HEK293 (cell line): Measurements from ENCODE around the gene HTRA1.

Experiments used
- SCRT1 ChIP-seq: fragments of 450-650 bp; formaldehyde crosslinking; IDR thresholded peaks from 2 replicates; pipeline ENCODE4 v1.5.1; 2016; ENCODE audit warnings: missing biosample characterization, missing genetic modification characterization, borderline replicate concordance
- ZNF302 ChIP-seq: fragments of 450-650 bp; formaldehyde crosslinking; IDR thresholded peaks from 2 replicates; pipeline ENCODE4 v1.5.1; 2016; ENCODE audit warnings: missing biosample characterization, missing genetic modification characterization, low read depth
- ZNF404 ChIP-seq: fragments of 450-650 bp; formaldehyde crosslinking; IDR thresholded peaks from 2 replicates; pipeline ENCODE4 v1.5.1; 2017; ENCODE audit warnings: missing biosample characterization, missing genetic modification characterization
- ZNF670 ChIP-seq: fragments of 450-650 bp; formaldehyde crosslinking; IDR thresholded peaks from 2 replicates; pipeline ENCODE4 v1.5.1; 2016; ENCODE audit warnings: missing biosample characterization, missing genetic modification characterization, low read depth
- ZNF768 ChIP-seq: fragments of 450-650 bp; formaldehyde crosslinking; IDR thresholded peaks from 2 replicates; pipeline ENCODE4 v1.5.1; 2018; ENCODE audit warnings: missing biosample characterization, mild to moderate bottlenecking, missing genetic modification characterization
- TF ChIP-seq, protein P1 (sequence below): fragments of 450-650 bp; formaldehyde crosslinking; IDR thresholded peaks from 2 replicates; pipeline ENCODE4 v1.5.1; 2016; ENCODE audit warnings: missing biosample characterization, missing genetic modification characterization
- TF ChIP-seq, protein P2 (sequence below): fragments of 450-650 bp; formaldehyde crosslinking; IDR thresholded peaks from 2 replicates; pipeline ENCODE4 v1.5.1; 2016; ENCODE audit warnings: missing biosample characterization, missing genetic modification characterization
- TF ChIP-seq, protein P3 (sequence below): fragments of 450-650 bp; formaldehyde crosslinking; IDR thresholded peaks from 2 replicates; pipeline ENCODE4 v1.5.1; 2016; ENCODE audit warnings: missing biosample characterization, missing genetic modification characterization
- TF ChIP-seq, protein P4 (sequence below): fragments of 450-650 bp; formaldehyde crosslinking; IDR thresholded peaks from 2 replicates; pipeline ENCODE4 v1.5.1; 2016; ENCODE audit warnings: missing biosample characterization, missing genetic modification characterization, low read depth
- TF ChIP-seq, protein P5 (sequence below): fragments of 450-650 bp; formaldehyde crosslinking; IDR thresholded peaks from 2 replicates; pipeline ENCODE4 v1.5.1; 2016; ENCODE audit warnings: missing biosample characterization, missing genetic modification characterization

DNA sequence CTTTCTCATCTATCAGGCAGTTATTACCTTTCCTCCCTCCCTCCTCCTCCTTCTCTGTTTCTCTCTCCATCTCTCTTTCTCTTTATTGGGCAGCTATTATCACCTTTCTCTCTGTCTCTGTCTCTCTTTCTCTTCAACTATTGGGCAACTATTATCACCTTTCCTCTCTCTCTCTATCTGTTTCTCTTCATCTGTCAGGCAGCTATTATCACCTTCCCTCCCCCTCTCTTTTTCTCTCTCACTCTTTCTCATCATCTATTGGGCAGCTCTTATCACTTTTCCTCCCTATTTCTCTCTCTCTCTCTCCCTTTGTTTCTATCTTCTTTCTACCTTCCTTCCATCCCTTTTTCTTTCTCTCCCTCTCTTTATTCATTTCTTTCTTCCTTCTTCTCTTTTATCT is 100.4 kb downstream of the HTRA1 start:
- no peak for TF ChIP-seq ZNF768 (tag by site-specific recombination)
- TF ChIP-seq, protein P1, sequence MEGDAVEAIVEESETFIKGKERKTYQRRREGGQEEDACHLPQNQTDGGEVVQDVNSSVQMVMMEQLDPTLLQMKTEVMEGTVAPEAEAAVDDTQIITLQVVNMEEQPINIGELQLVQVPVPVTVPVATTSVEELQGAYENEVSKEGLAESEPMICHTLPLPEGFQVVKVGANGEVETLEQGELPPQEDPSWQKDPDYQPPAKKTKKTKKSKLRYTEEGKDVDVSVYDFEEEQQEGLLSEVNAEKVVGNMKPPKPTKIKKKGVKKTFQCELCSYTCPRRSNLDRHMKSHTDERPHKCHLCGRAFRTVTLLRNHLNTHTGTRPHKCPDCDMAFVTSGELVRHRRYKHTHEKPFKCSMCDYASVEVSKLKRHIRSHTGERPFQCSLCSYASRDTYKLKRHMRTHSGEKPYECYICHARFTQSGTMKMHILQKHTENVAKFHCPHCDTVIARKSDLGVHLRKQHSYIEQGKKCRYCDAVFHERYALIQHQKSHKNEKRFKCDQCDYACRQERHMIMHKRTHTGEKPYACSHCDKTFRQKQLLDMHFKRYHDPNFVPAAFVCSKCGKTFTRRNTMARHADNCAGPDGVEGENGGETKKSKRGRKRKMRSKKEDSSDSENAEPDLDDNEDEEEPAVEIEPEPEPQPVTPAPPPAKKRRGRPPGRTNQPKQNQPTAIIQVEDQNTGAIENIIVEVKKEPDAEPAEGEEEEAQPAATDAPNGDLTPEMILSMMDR = no peak
- TF ChIP-seq ZNF404 (tag by site-specific recombination) = no peak
- TF ChIP-seq, protein P2, sequence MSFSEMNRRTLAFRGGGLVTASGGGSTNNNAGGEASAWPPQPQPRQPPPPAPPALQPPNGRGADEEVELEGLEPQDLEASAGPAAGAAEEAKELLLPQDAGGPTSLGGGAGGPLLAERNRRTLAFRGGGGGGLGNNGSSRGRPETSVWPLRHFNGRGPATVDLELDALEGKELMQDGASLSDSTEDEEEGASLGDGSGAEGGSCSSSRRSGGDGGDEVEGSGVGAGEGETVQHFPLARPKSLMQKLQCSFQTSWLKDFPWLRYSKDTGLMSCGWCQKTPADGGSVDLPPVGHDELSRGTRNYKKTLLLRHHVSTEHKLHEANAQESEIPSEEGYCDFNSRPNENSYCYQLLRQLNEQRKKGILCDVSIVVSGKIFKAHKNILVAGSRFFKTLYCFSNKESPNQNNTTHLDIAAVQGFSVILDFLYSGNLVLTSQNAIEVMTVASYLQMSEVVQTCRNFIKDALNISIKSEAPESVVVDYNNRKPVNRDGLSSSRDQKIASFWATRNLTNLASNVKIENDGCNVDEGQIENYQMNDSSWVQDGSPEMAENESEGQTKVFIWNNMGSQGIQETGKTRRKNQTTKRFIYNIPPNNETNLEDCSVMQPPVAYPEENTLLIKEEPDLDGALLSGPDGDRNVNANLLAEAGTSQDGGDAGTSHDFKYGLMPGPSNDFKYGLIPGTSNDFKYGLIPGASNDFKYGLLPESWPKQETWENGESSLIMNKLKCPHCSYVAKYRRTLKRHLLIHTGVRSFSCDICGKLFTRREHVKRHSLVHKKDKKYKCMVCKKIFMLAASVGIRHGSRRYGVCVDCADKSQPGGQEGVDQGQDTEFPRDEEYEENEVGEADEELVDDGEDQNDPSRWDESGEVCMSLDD (tag by site-specific recombination) = no peak
- TF ChIP-seq ZNF670 (tag by site-specific recombination) = no peak
- no peak for TF ChIP-seq ZNF302 (tag by site-specific recombination)
- TF ChIP-seq, protein P3, sequence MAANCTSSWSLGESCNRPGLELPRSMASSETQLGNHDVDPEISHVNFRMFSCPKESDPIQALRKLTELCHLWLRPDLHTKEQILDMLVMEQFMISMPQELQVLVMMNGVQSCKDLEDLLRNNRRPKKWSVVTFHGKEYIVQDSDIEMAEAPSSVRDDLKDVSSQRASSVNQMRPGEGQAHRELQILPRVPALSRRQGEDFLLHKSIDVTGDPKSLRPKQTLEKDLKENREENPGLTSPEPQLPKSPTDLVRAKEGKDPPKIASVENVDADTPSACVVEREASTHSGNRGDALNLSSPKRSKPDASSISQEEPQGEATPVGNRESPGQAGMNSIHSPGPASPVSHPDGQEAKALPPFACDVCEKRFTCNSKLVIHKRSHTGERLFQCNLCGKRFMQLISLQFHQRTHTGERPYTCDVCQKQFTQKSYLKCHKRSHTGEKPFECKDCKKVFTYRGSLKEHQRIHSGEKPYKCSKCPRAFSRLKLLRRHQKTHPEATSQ = no peak
- TF ChIP-seq, protein P4, sequence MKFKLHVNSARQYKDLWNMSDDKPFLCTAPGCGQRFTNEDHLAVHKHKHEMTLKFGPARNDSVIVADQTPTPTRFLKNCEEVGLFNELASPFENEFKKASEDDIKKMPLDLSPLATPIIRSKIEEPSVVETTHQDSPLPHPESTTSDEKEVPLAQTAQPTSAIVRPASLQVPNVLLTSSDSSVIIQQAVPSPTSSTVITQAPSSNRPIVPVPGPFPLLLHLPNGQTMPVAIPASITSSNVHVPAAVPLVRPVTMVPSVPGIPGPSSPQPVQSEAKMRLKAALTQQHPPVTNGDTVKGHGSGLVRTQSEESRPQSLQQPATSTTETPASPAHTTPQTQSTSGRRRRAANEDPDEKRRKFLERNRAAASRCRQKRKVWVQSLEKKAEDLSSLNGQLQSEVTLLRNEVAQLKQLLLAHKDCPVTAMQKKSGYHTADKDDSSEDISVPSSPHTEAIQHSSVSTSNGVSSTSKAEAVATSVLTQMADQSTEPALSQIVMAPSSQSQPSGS (tag by site-specific recombination) = no peak
- TF ChIP-seq, protein P5, sequence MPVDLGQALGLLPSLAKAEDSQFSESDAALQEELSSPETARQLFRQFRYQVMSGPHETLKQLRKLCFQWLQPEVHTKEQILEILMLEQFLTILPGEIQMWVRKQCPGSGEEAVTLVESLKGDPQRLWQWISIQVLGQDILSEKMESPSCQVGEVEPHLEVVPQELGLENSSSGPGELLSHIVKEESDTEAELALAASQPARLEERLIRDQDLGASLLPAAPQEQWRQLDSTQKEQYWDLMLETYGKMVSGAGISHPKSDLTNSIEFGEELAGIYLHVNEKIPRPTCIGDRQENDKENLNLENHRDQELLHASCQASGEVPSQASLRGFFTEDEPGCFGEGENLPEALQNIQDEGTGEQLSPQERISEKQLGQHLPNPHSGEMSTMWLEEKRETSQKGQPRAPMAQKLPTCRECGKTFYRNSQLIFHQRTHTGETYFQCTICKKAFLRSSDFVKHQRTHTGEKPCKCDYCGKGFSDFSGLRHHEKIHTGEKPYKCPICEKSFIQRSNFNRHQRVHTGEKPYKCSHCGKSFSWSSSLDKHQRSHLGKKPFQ (tag by site-specific recombination) = no peak
- no peak for TF ChIP-seq SCRT1 (tag by site-specific recombination)
